Ishikawa (cell line): Measurements from ENCODE around the gene ARID3B.

Experiments used
- CEBPB ChIP-seq: IDR thresholded peaks from 2 replicates; pipeline ENCODE4 v1.6.1; 2012
- CREB1 ChIP-seq: IDR thresholded peaks from 2 replicates; pipeline ENCODE4 v1.6.1; 2012; ENCODE audit warnings: low read depth
- EGR1 ChIP-seq: IDR thresholded peaks from 2 replicates; pipeline ENCODE4 v1.6.1; 2012
- EP300 ChIP-seq: IDR thresholded peaks from 2 replicates; pipeline ENCODE4 v1.6.1; 2012; ENCODE audit warnings: borderline replicate concordance
- FOXM1 ChIP-seq: IDR thresholded peaks from 2 replicates; pipeline ENCODE4 v1.6.1; 2012; ENCODE audit warnings: low read depth, borderline replicate concordance
- MAX ChIP-seq: IDR thresholded peaks from 2 replicates; pipeline ENCODE4 v1.6.1; 2012
- NFIC ChIP-seq: IDR thresholded peaks from 2 replicates; pipeline ENCODE4 v1.6.1; 2012
- RAD21 ChIP-seq: IDR thresholded peaks from 2 replicates; pipeline ENCODE4 v1.6.1; 2012; ENCODE audit warnings: low read depth
- REST ChIP-seq: IDR thresholded peaks from 2 replicates; pipeline ENCODE4 v1.6.1; 2012; ENCODE audit warnings: low read depth, mild to moderate bottlenecking
- TAF1 ChIP-seq: IDR thresholded peaks from 2 replicates; pipeline ENCODE4 v1.6.1; 2012; ENCODE audit warnings: low read depth, mild to moderate bottlenecking
- TCF12 ChIP-seq: IDR thresholded peaks from 2 replicates; pipeline ENCODE4 v1.6.1; 2012; ENCODE audit warnings: low read depth
- TEAD4 ChIP-seq: IDR thresholded peaks from 2 replicates; pipeline ENCODE4 v1.6.1; 2012
- USF1 ChIP-seq: IDR thresholded peaks from 2 replicates; pipeline ENCODE4 v1.6.1; 2012
- YY1 ChIP-seq: IDR thresholded peaks from 2 replicates; pipeline ENCODE4 v1.6.1; 2012; ENCODE audit warnings: low read depth
- ZBTB7A ChIP-seq: IDR thresholded peaks from 2 replicates; pipeline ENCODE4 v1.6.1; 2012; ENCODE audit warnings: low read depth

Gene ARID3B

GRCh38 chr15:74616366-74616939, 75.4 kb downstream of the ARID3B start:
- TF ChIP-seq MAX: no peak
- TF ChIP-seq YY1: no peak
- TF ChIP-seq NFIC: peak; percentile 72

- TF ChIP-seq TEAD4: no peak
- TF ChIP-seq FOXM1: no peak
These were observed 76.0 kb downstream of the ARID3B start for GRCh38 chr15:74616996-74617395.

GRCh38 chr15:74618841-74619596, 78.0 kb downstream of the ARID3B start:
- no peak for TF ChIP-seq EGR1

GRCh38 chr15:74619916-74620635, 79.1 kb downstream of the ARID3B start:
- no peak for TF ChIP-seq USF1
- TF ChIP-seq RAD21: no peak
- TF ChIP-seq YY1: no peak
- TF ChIP-seq TAF1: no peak

GRCh38 chr15:74620636-74621545, 79.9 kb downstream of the ARID3B start:
- 0 out of 2 replicates have a peak, but pooled peaks have one; percentile 52 for TF ChIP-seq YY1
- no peak for TF ChIP-seq USF1
- peak; percentile 87 for TF ChIP-seq RAD21
- TF ChIP-seq CREB1: no peak
- TF ChIP-seq MAX: peak; percentile 50; the same call in 1 of the 2 replicates
- TF ChIP-seq TAF1: no peak
- no peak for TF ChIP-seq FOXM1
- TF ChIP-seq TEAD4: no peak
- no peak for TF ChIP-seq EGR1
- no peak for TF ChIP-seq CEBPB
- TF ChIP-seq EP300: no peak
- no peak for TF ChIP-seq ZBTB7A
- no peak for TF ChIP-seq TCF12
- no peak for TF ChIP-seq REST
- peak; percentile 19; the same call in 1 of the 2 replicates for TF ChIP-seq NFIC

- no peak for TF ChIP-seq TAF1
- no peak for TF ChIP-seq ZBTB7A
- no peak for TF ChIP-seq TCF12
- no peak for TF ChIP-seq MAX
- TF ChIP-seq REST: no peak
- TF ChIP-seq CEBPB: no peak
- no peak for TF ChIP-seq FOXM1
- no peak for TF ChIP-seq EP300
- TF ChIP-seq EGR1: no peak
- TF ChIP-seq YY1: no peak
- no peak for TF ChIP-seq CREB1
- TF ChIP-seq USF1: no peak
- TF ChIP-seq TEAD4: no peak
- no peak for TF ChIP-seq NFIC
These were observed 80.5 kb downstream of the ARID3B start for GRCh38 chr15:74621546-74621920.
